H7 (cell line): ENCODE measurements around the gene MGAT4C. TPM values are rescaled to one million over a fixed set of nuclear protein-coding genes. Genes with fewer than 3 reads are reported as not detected.

ENCODE experiments used
- DNase-seq: peaks from one replicate; pipeline ENCODE4 v3.0.0; 2012
- H3K27me3 ChIP-seq: 2 replicates; pipeline ENCODE4 v1.6.0; 2011; ENCODE audit warnings: mild to moderate bottlenecking, low read length; ENCODE audit not compliant: control insufficient read depth, insufficient read depth
- H3K36me3 ChIP-seq: replicated peaks from 2 replicates; pipeline ENCODE4 v1.5.1; 2011; ENCODE audit warnings: low read length; ENCODE audit not compliant: control insufficient read depth, insufficient read depth
- H3K4me3 ChIP-seq: 2 replicates; pipeline ENCODE4 v1.5.1; 2011; ENCODE audit warnings: low read depth, mild to moderate bottlenecking, control low read depth, low read length, moderate library complexity; ENCODE audit not compliant: insufficient read depth
- total RNA-seq: library from RNA; depleted of rRNA; stranded (reverse); fragments of >200 nt; shearing (Covaris generic); gene quantifications from 2 replicates; pipeline ENCODE4 v1.2.3, GENCODE V29; 2014

The MGAT4C gene
- total RNA-seq, 1 experiment from 2014 or later: 12.1 TPM

GRCh38 chr12:85949253-85949652 is 306.9 kb downstream of the MGAT4C start:
- DNase-seq: peak; percentile 1
- Histone ChIP-seq H3K36me3 (no peaks in the 10 kb centered on the region; the same call in none of the 2 replicates), H3K4me3 (no peak overlapping the region), H3K27me3 (no peaks in the 10 kb centered on the region)

DNA sequence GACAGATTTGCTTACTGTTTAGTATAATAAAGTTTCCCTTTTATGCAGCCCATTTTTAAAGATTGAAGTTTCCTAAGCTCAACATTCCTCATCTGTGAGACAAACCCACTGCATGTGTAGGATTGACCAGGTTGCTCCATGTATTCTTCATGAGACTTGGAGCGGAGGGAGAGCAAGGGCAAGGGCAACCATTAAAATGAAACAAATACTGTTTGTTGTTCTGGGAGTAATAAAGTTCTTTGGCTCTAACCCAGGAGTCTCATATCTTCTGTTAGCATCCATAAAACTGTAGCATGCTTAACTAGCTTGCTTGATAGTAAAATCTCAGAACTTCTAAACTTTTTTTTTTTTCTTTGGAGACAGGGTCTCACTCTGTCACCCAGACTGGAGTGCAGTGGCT is 307.9 kb downstream of the MGAT4C start:
- H3K36me3 ChIP-seq: no peaks in the 10 kb centered on the region; the same call in none of the 2 replicates
- DNase-seq: no peak
- no peaks in the 10 kb centered on the region for H3K27me3 ChIP-seq
- no peak overlapping the region for H3K4me3 ChIP-seq

- no peak overlapping the region for H3K4me3 ChIP-seq
- no peaks in the 10 kb centered on the region; the same call in none of the 2 replicates for H3K36me3 ChIP-seq
- no peak for DNase-seq
- no peaks in the 10 kb centered on the region for H3K27me3 ChIP-seq
These were observed 308.9 kb downstream of the MGAT4C start for GRCh38 chr12:85947286-85947685.

GRCh38 chr12:85946375-85946774 is 309.8 kb downstream of the MGAT4C start:
- no peak overlapping the region for H3K4me3 ChIP-seq
- DNase-seq: no peak

DNA sequence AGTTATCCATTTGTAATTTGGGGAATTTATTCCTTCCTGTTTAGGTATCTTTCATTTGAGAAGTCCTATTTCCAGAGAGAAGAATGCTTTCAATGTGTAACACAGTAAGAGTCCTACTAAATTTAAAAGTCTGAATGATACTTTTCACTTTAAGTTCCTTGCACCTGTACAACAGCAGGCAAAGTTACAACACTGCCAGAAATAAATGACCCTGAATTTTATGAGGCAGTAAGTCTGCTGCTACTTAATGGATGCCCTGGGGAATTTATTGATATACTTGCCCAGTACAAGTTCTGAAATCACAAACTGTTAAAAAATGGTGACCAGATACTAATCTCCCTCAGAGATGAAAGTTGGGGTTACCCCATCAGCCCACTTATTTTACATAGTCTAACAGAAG is 329.0 kb downstream of the MGAT4C start:
- DNase-seq: no peak
- Histone ChIP-seq H3K36me3 (no peaks in the 10 kb centered on the region), H3K27me3 (no peaks in the 10 kb centered on the region; the same call in 1 of the 2 replicates), H3K4me3 (no peak overlapping the region)

More at GRCh38 chr12:85946375-85946774, 309.8 kb downstream of the MGAT4C start:
- H3K27me3 ChIP-seq: no peaks in the 10 kb centered on the region
- no peaks in the 10 kb centered on the region; the same call in none of the 2 replicates for H3K36me3 ChIP-seq

DNA sequence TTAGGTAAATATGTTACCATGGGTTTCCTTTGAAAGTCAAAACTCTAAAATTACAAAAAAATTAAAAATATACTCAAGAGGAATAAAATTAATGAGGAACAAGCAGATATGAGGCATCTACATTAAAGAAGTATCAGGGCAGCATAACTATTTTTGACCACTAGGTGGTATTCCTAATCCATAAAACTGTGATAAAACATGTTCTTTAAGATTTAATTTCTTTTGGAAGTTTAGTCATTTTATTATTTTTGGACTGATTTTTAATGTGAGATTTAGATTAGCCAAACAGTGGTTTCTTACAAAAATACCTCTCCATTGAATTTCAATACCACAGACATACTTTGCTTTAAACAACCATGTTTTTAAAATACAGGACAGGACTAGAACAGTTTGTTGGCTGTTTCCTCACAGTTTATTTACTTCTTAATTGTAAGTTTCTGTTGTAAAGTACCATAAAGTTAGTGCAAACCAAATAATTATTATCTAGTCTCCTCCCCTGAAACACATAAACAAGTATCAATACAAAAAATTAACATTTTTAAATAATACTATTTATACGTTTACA is 332.3 kb downstream of the MGAT4C start:
- no peaks in the 10 kb centered on the region for H3K36me3 ChIP-seq
- H3K4me3 ChIP-seq: no peak overlapping the region
- H3K27me3 ChIP-seq: no peaks in the 10 kb centered on the region; the same call in 1 of the 2 replicates
- no peak for DNase-seq

GRCh38 chr12:85920324-85920947 is 335.8 kb downstream of the MGAT4C start:
- Histone ChIP-seq H3K36me3 (no peaks in the 10 kb centered on the region), H3K27me3 (no peaks in the 10 kb centered on the region; the same call in 1 of the 2 replicates), H3K4me3 (no peak overlapping the region)
- peak; percentile 18 for DNase-seq
